GM13977 (cell line): ENCODE measurements around the gene RDH5.

Experiments
- DNase-seq: peaks from one replicate; pipeline ENCODE4 v3.0.0; 2012; ENCODE audit warnings: low spot score
- in situ Hi-C: fragments of 300-500 bp; cut with MboI; formaldehyde crosslinking; loops from one replicate; pipeline ENCODE4 v1.12.0; 2022; ENCODE audit warnings: low sequenced_read_pairs, low pct_unique_long_range_greater_than_20kb, mixed read lengths, inconsistent platforms; ENCODE audit not compliant: unreplicated experiment
- TF ChIP-seq, protein P1 (sequence below): IDR thresholded peaks from 2 replicates; pipeline ENCODE4 v1.5.1; 2012; ENCODE audit warnings: mild to moderate bottlenecking, control low read depth; ENCODE audit not compliant: insufficient read depth; ENCODE audit errors: extremely low read depth, missing control alignments

The RDH5 gene

DNA sequence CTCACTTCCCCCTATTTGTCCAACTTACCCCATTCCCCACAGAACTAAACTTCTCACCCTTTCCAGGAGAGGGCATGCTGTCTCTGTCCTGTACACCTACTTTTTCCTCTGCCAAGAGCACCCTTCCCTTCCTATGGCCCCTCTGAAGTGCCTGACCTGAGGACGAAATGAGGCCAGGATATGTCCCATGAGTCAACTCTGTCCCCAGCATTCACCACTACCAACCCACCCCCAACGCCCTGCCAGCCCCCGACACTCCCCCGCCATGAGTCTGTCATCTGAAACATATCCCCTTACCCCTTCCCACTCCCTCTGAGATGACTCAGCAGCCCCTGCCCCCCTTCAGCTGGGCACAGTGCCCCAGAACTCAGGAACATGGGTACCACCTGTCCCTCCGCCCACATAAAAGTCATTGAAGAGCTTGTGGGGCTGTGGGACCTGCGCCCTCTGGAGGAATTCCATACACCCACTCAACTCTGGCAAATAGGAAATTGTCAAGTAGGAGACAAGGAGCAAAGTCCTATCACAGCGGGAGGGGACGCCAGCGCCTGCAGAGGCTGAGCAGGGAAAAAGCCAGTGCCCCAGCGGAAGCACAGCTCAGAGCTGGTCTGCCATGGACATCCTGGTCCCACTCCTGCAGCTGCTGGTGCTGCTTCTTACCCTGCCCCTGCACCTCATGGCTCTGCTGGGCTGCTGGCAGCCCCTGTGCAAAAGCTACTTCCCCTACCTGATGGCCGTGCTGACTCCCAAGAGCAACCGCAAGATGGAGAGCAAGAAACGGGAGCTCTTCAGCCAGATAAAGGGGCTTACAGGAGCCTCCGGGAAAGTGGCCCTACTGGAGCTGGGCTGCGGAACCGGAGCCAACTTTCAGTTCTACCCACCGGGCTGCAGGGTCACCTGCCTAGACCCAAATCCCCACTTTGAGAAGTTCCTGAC lies 38.8 kb upstream of the RDH5 start:
- no peak for DNase-seq
- TF ChIP-seq, protein P1, sequence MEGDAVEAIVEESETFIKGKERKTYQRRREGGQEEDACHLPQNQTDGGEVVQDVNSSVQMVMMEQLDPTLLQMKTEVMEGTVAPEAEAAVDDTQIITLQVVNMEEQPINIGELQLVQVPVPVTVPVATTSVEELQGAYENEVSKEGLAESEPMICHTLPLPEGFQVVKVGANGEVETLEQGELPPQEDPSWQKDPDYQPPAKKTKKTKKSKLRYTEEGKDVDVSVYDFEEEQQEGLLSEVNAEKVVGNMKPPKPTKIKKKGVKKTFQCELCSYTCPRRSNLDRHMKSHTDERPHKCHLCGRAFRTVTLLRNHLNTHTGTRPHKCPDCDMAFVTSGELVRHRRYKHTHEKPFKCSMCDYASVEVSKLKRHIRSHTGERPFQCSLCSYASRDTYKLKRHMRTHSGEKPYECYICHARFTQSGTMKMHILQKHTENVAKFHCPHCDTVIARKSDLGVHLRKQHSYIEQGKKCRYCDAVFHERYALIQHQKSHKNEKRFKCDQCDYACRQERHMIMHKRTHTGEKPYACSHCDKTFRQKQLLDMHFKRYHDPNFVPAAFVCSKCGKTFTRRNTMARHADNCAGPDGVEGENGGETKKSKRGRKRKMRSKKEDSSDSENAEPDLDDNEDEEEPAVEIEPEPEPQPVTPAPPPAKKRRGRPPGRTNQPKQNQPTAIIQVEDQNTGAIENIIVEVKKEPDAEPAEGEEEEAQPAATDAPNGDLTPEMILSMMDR: peak; percentile 23

DNA sequence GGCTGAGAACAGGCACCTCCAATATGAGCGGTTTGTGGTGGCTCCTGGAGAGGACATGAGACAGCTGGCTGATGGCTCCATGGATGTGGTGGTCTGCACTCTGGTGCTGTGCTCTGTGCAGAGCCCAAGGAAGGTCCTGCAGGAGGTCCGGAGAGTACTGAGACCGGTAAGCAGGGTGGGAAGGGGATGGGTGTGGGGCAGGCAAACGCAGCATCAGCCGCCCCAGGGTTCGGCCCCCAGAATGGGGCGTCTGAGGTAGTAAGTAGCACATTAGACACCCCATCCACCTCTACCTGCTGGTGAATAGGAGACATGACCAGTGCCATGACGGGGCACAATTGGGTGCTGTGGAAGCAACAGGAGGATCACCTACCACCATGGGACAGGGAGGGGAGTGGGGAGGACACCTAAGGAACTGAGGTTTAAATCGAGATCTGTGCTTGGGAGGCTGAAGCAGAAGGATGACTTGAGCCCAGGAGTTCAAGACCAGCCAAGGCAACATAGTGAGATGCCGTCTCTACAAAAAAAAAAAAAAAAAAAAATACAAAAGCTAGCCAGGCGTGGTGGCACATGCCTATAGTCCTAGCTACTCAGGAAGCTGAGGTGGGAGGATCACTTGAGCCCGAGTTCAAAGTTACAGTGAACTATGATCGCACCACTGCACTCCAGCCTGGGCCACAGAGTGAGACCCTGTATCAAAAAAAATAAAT lies 38.0 kb upstream of the RDH5 start:
- DNase-seq: no peak
- TF ChIP-seq, protein P1: no peak
- in situ Hi-C loops: no loop called here

More for the DNA sequence above, 38.8 kb upstream of the RDH5 start:
- in situ Hi-C loops: no loop called here

GRCh38 chr12:55683676-55684075 lies 36.5 kb upstream of the RDH5 start:
- in situ Hi-C loops: no loop called here
- no peak for DNase-seq
- TF ChIP-seq, protein P1: no peak

GRCh38 chr12:55684761-55685370 lies 35.3 kb upstream of the RDH5 start:
- in situ Hi-C loops: no loop called here
- TF ChIP-seq, protein P1: no peak
- no peak for DNase-seq

- TF ChIP-seq, protein P1: no peak
- DNase-seq: no peak
- in situ Hi-C loops: no loop called here
Observed at GRCh38 chr12:55685671-55686070, 34.5 kb upstream of the RDH5 start.

DNA sequence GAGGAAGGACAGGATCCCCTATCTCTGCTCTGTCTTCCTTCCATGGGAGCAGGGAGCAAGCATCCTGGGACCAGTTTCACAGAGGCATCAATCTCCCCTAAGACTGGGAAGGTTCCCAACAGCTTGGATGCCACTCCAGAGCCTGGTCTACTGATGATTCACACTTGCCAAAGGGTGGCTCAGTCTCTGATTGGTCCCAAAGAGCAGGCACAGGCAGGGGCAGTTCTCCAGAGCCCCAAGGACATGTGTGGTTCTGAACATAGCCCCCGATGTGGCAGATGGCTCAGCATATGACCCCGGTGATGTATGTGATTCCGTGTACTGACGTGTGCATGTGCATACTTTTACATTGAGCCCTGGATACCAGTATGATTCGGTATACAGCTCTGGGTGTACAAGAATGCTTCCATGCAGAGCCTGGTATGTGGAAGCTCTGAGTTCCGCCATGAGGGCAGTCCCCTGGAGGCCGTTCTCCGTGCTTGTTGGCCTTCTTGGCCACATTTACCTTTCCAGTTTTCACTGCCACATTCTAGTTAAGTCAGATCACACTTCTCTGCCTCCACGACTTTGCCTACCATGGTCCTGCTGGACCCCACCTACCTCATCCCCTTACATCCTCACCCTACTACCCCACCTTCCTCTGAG lies 33.7 kb upstream of the RDH5 start:
- in situ Hi-C loops: no loop called here
- TF ChIP-seq, protein P1: no peak
- DNase-seq: no peak
